ENCODE data around the gene PRKAR1B. TPM values are rescaled to one million over a fixed set of nuclear protein-coding genes. Genes with fewer than 3 reads are reported as not detected.

Gene PRKAR1B
- total RNA-seq, 1 experiment from 2014 or later = 24.8 TPM

- peaks cover 11% of the 10 kb centered on the region for H3K36me3 Mint-ChIP-seq (ENCODE audit: insufficient read depth, unreplicated experiment)
- H3K9me3 Mint-ChIP-seq (ENCODE audit: low read depth, unreplicated experiment) = peaks cover 5% of the 10 kb centered on the region
- DNase-seq = no peak
- intact Hi-C loops (cut with micrococcal nuclease; ENCODE audit: unreplicated experiment) = no loop called here
- no TSS peak for BruUV-seq (replicated peaks)
- H3K4me3 Mint-ChIP-seq (ENCODE audit: low read depth, unreplicated experiment) = no peak overlapping the region
- H3K27me3 Mint-ChIP-seq (ENCODE audit: unreplicated experiment) = peaks cover 29% of the 10 kb centered on the region
- CTCF ChIA-PET = no interaction called here
- TF ChIP-seq CTCF (IDR thresholded peaks at IDR 0.05; ENCODE audit: unreplicated experiment) = no peak
- no peak overlapping the region for H3K27ac Mint-ChIP-seq (ENCODE audit: unreplicated experiment)
- H3K4me1 Mint-ChIP-seq (ENCODE audit: low read depth, unreplicated experiment) = no peaks in the 10 kb centered on the region
These were observed 118.1 kb downstream of the PRKAR1B start for GRCh38 chr7:608954-609353.

- H3K27ac Mint-ChIP-seq (ENCODE audit: unreplicated experiment) = no peak overlapping the region
These were observed 118.7 kb downstream of the PRKAR1B start for GRCh38 chr7:608361-608760.

DNA sequence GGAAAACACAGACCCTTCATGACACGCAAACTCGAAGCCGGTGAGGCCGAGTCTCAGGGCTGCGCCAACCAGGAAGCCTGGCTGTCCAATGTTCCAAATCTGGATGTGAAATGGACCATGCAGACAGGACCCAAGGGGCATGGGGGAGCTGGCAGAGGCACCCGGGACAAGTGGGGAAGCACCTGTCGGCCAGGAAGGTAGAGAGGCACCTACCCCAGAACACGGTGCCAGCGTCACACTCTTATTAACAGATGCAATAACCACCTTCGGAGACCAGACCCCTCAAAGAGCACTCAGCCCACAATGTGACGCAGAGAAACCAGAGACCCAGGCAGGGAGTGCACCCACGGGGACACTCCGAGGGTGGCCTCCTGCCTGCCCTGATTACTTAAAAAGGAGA is 119.1 kb downstream of the PRKAR1B start:
- H3K36me3 Mint-ChIP-seq (ENCODE audit: insufficient read depth, unreplicated experiment) = peaks cover 11% of the 10 kb centered on the region
- DNase-seq = no peak
- CTCF ChIA-PET = no interaction called here
- H3K27ac Mint-ChIP-seq (ENCODE audit: unreplicated experiment) = no peak overlapping the region
- H3K4me3 Mint-ChIP-seq (ENCODE audit: low read depth, unreplicated experiment) = no peak overlapping the region
- peaks cover 31% of the 10 kb centered on the region for H3K27me3 Mint-ChIP-seq (ENCODE audit: unreplicated experiment)
- BruUV-seq (replicated peaks) = no TSS peak
- H3K4me1 Mint-ChIP-seq (ENCODE audit: low read depth, unreplicated experiment) = no peaks in the 10 kb centered on the region
- no peak for TF ChIP-seq CTCF (IDR thresholded peaks at IDR 0.05; ENCODE audit: unreplicated experiment)
- intact Hi-C loops (cut with micrococcal nuclease; ENCODE audit: unreplicated experiment) = no loop called here
- peaks cover 5% of the 10 kb centered on the region for H3K9me3 Mint-ChIP-seq (ENCODE audit: low read depth, unreplicated experiment)

More at GRCh38 chr7:608361-608760, 118.7 kb downstream of the PRKAR1B start:
- no peak for DNase-seq
- CTCF ChIA-PET = no interaction called here
- intact Hi-C loops (cut with micrococcal nuclease; ENCODE audit: unreplicated experiment) = no loop called here
- peaks cover 29% of the 10 kb centered on the region for H3K27me3 Mint-ChIP-seq (ENCODE audit: unreplicated experiment)
- no peak for TF ChIP-seq CTCF (IDR thresholded peaks at IDR 0.05; ENCODE audit: unreplicated experiment)
- H3K4me3 Mint-ChIP-seq (ENCODE audit: low read depth, unreplicated experiment) = no peak overlapping the region
- BruUV-seq (replicated peaks) = no TSS peak
- peaks cover 5% of the 10 kb centered on the region for H3K9me3 Mint-ChIP-seq (ENCODE audit: low read depth, unreplicated experiment)
- no peaks in the 10 kb centered on the region for H3K4me1 Mint-ChIP-seq (ENCODE audit: low read depth, unreplicated experiment)
- H3K36me3 Mint-ChIP-seq (ENCODE audit: insufficient read depth, unreplicated experiment) = peaks cover 11% of the 10 kb centered on the region

DNA sequence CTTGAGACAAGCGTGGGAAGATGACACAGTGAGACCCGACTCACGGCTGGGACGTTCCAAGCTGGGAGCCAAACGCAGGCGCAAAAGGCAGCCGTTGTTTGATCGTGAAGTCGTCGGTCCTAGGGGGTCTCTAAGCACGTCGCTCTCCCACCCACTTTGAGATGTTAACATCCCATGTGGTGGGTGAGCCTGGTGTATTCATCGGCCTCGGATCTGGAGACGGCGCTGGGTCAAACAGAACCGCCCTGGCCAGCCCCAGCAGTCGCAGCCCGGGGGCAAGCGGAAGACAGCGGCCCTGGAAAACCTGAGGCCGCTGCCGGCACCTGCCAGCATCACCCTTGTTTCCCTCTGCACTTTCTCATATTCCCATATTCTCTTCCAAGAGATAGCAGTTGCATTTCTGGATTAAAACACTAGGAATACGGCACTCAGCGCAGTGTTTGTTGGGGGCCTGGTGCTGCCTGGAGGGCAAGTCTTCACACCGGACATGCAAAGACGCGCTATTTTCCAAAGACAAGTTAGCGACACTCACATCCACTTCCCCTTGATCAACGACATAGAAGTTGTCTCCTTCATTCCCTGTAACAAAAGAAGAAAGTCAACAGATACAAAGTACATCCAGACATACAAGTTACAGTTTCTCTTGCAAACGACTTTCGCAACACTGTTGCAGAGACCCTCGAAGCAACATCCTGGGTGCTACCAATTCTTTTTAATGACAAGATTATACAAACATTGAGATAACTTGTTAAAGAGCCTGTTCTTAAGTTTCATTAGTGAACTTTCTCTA is 121.2 kb downstream of the PRKAR1B start:
- H3K4me3 Mint-ChIP-seq (ENCODE audit: low read depth, unreplicated experiment) = no peak overlapping the region
- CTCF ChIA-PET = interaction anchor here (0.7 kb wide), 1 partner anchor 60 kb away, joined by 5 read pairs; no protein-coding TSS in a partner anchor
- no peak for TF ChIP-seq CTCF (IDR thresholded peaks at IDR 0.05; ENCODE audit: unreplicated experiment)
- DNase-seq = no peak
- H3K36me3 Mint-ChIP-seq (ENCODE audit: insufficient read depth, unreplicated experiment) = peaks cover 16% of the 10 kb centered on the region
- intact Hi-C loops (cut with micrococcal nuclease; ENCODE audit: unreplicated experiment) = no loop called here
- H3K27me3 Mint-ChIP-seq (ENCODE audit: unreplicated experiment) = peaks cover 19% of the 10 kb centered on the region
- H3K9me3 Mint-ChIP-seq (ENCODE audit: low read depth, unreplicated experiment) = no peaks in the 10 kb centered on the region
- BruUV-seq (replicated peaks) = no TSS peak
- H3K27ac Mint-ChIP-seq (ENCODE audit: unreplicated experiment) = no peak overlapping the region
- H3K4me1 Mint-ChIP-seq (ENCODE audit: low read depth, unreplicated experiment) = no peaks in the 10 kb centered on the region
